Small intestine (tissue), 7 donors: ENCODE data around the gene CLASRP. TPM values are rescaled to one million over a fixed set of nuclear protein-coding genes. Genes with fewer than 3 reads are reported as not detected.

Experiments
- DNase-seq, 2 donors: peaks; one replicate each; pipeline versions ENCODE4 v3.0.0 to v3.0.0-alpha.2; 2013
- FAIRE-seq: peaks from 2 replicates; lab custom pipeline; 2012; peaks lifted over from hg19 to GRCh38; lab: Jason Lieb, UNC
- H3K27ac ChIP-seq, 3 donors: one replicate each; pipeline ENCODE4 v1.5.1; 2013; ENCODE audit warnings: low read length in 2 of 3, mild to moderate bottlenecking in 2 of 3, control low read depth in 1 of 3, inconsistent platforms in 1 of 3, low read depth in 1 of 3, moderate library complexity in 1 of 3
- H3K27me3 ChIP-seq, 3 donors: one replicate each; pipeline ENCODE4 v1.6.1; 2013; ENCODE audit warnings: low read length in 3 of 3, inconsistent platforms in 1 of 3; ENCODE audit not compliant: control insufficient read depth in 3 of 3, insufficient read depth in 3 of 3
- H3K36me3 ChIP-seq, 3 donors: one replicate each; pipeline ENCODE4 v1.6.1; 2013; ENCODE audit warnings: low read length in 3 of 3, inconsistent platforms in 1 of 3, low read depth in 1 of 3, mild to moderate bottlenecking in 1 of 3, moderate library complexity in 1 of 3; ENCODE audit not compliant: control insufficient read depth in 3 of 3, insufficient read depth in 2 of 3
- H3K4me1 ChIP-seq, 3 donors: one replicate each; pipeline ENCODE4 v1.6.1; 2013; ENCODE audit warnings: low read length in 2 of 3, inconsistent platforms in 1 of 3, low read depth in 1 of 3, mild to moderate bottlenecking in 1 of 3, moderate library complexity in 1 of 3; ENCODE audit not compliant: control insufficient read depth in 3 of 3, insufficient read depth in 2 of 3
- H3K4me3 ChIP-seq, 3 donors: one replicate each; pipeline ENCODE4 v1.5.1; 2013; ENCODE audit warnings: low read length in 3 of 3, control low read depth in 1 of 3, inconsistent platforms in 1 of 3, low read depth in 1 of 3, mild to moderate bottlenecking in 1 of 3, moderate library complexity in 1 of 3
- H3K9me3 ChIP-seq, 2 donors: one replicate each; pipeline ENCODE4 v1.6.1; 2013; ENCODE audit warnings: low read depth in 1 of 2, low read length in 1 of 2; ENCODE audit not compliant: control insufficient read depth in 2 of 2, insufficient read depth in 1 of 2
- WGBS, 3 donors: extraction: QIAGEN DNeasy Blood & Tissue Kit; methylation state at CpG; one replicate each; pipeline ENCODE4 v1.1.7; 2013; 5-methylcytosine and 5-hydroxymethylcytosine counted together
- polyA plus RNA-seq, 4 donors: library from polyadenylated mRNA; stranded (reverse) in 3 of 4; unstranded in 1 of 4; fragments of 200-250 nt in 3 of 4; fragments of 120-200 nt in 1 of 4; gene quantifications; one replicate each; pipeline versions ENCODE4 v1.2.1 to v1.2.3, GENCODE V29; 2013
- donor health status: healthy with polysubstance abuse.
- donor health status: control.
- donor health status: control.
- donor health status: Bipolar disorder and iron deficiency.
- donor health status: healthy.

The CLASRP gene
- polyA plus RNA-seq, 4 donors = 55.3 to 117 (median 80.4) TPM

- H3K27me3 ChIP-seq = no peaks in the 10 kb centered on the region
- H3K9me3 ChIP-seq = no peaks in the 10 kb centered on the region
- peak; percentile 76 to 88 for DNase-seq
- H3K36me3 ChIP-seq = peaks cover 0 to 79% (median 0%) of the 10 kb centered on the region in 3 donors
- 26 to 57% (median 42%) methylated on average over 14 to 16 of the region's 16 CpGs for WGBS, 3 donors
- no peak for FAIRE-seq
- peak overlapping the region; percentile 45 to 98 (median 86) for H3K27ac ChIP-seq
- peaks cover 24 to 83% (median 29%) of the 10 kb centered on the region in 3 donors for H3K4me1 ChIP-seq
- no peak overlapping the region for H3K4me3 ChIP-seq
These were observed 59.1 kb downstream of the CLASRP start for GRCh38 chr19:45097776-45098520.

GRCh38 chr19:45098521-45099466, 59.9 kb downstream of the CLASRP start:
- Histone ChIP-seq H3K27me3 (no peaks in the 10 kb centered on the region), H3K27ac (peak overlapping the region; percentile 56 to 98 (median 86)), H3K9me3 (no peaks in the 10 kb centered on the region), H3K4me3 (no peak overlapping the region), H3K4me1 (peaks cover 32 to 92% (median 33%) of the 10 kb centered on the region in 3 donors), H3K36me3 (peaks cover 0 to 79% (median 0%) of the 10 kb centered on the region in 3 donors)
- FAIRE-seq (no peak), DNase-seq (no peak)
- whole genome bisulfite sequencing, 3 donors = 34 to 44% (median 36%) methylated on average over 15 of the region's 15 CpGs

GRCh38 chr19:45099467-45100191, 60.8 kb downstream of the CLASRP start:
- DNase-seq (peak; percentile 62 to 80), FAIRE-seq (no peak)
- Histone ChIP-seq H3K27me3 (no peaks in the 10 kb centered on the region), H3K4me1 (peaks cover 36 to 94% (median 40%) of the 10 kb centered on the region in 3 donors), H3K9me3 (no peaks in the 10 kb centered on the region), H3K4me3 (no peak overlapping the region), H3K27ac (peak overlapping the region; percentile 70 to 98 (median 86)), H3K36me3 (peaks cover 0 to 73% (median 0%) of the 10 kb centered on the region in 3 donors)
- 23 to 60% (median 37%) methylated on average over 25 of the region's 25 CpGs for WGBS, 3 donors

- FAIRE-seq (no peak), DNase-seq (no peak)
- Histone ChIP-seq H3K9me3 (no peaks in the 10 kb centered on the region), H3K4me1 (peaks cover 33 to 94% (median 41%) of the 10 kb centered on the region in 3 donors), H3K36me3 (peaks cover 0 to 73% (median 0%) of the 10 kb centered on the region in 3 donors), H3K27ac (peak overlapping the region; percentile 70 to 98 (median 86)), H3K27me3 (no peaks in the 10 kb centered on the region), H3K4me3 (no peak overlapping the region)
- 46 to 75% (median 55%) methylated on average over 3 of the region's 3 CpGs for WGBS, 3 donors
These were observed 61.4 kb downstream of the CLASRP start for GRCh38 chr19:45100201-45100600.

GRCh38 chr19:45100846-45101252, 62.0 kb downstream of the CLASRP start:
- no peak for FAIRE-seq
- H3K36me3 ChIP-seq = peaks cover 0 to 73% (median 0%) of the 10 kb centered on the region in 3 donors
- WGBS, 3 donors = 19 to 68% (median 38%) methylated on average over 8 of the region's 8 CpGs
- H3K27ac ChIP-seq = peak overlapping the region; percentile 70 to 98 (median 86)
- no peaks in the 10 kb centered on the region for H3K9me3 ChIP-seq
- H3K4me1 ChIP-seq = peaks cover 31 to 94% (median 40%) of the 10 kb centered on the region in 3 donors
- peak; percentile 88 to 89 for DNase-seq
- H3K27me3 ChIP-seq = no peaks in the 10 kb centered on the region
- no peak overlapping the region for H3K4me3 ChIP-seq

- peaks cover 30 to 91% (median 40%) of the 10 kb centered on the region in 3 donors for H3K4me1 ChIP-seq
- FAIRE-seq (no peak), DNase-seq (no peak)
- H3K9me3 ChIP-seq = no peaks in the 10 kb centered on the region
- no peak overlapping the region for H3K4me3 ChIP-seq
- peak overlapping the region; percentile 53 to 98 (median 70) for H3K27ac ChIP-seq
- WGBS, 3 donors = 70 to 81% (median 77%) methylated on average over 8 of the region's 8 CpGs
- peaks cover 0 to 66% (median 0%) of the 10 kb centered on the region in 3 donors for H3K36me3 ChIP-seq
- H3K27me3 ChIP-seq = no peaks in the 10 kb centered on the region
These were observed 63.0 kb downstream of the CLASRP start for GRCh38 chr19:45101806-45102205.

GRCh38 chr19:45102481-45102880, 63.6 kb downstream of the CLASRP start:
- peaks cover 30 to 84% (median 37%) of the 10 kb centered on the region in 3 donors for H3K4me1 ChIP-seq
- DNase-seq = no peak
- no peak overlapping the region for H3K4me3 ChIP-seq
- 94 to 95% (median 95%) methylated on average over 7 of the region's 7 CpGs for WGBS, 3 donors
- peak overlapping the region in 2 of 3 donors; percentile 4 to 98 for H3K27ac ChIP-seq
- H3K36me3 ChIP-seq = peaks cover 0 to 63% (median 0%) of the 10 kb centered on the region in 3 donors
- H3K9me3 ChIP-seq = no peaks in the 10 kb centered on the region
- H3K27me3 ChIP-seq = no peaks in the 10 kb centered on the region
- no peak for FAIRE-seq
